ENCODE results near the gene FBF1.

The FBF1 gene

DNA sequence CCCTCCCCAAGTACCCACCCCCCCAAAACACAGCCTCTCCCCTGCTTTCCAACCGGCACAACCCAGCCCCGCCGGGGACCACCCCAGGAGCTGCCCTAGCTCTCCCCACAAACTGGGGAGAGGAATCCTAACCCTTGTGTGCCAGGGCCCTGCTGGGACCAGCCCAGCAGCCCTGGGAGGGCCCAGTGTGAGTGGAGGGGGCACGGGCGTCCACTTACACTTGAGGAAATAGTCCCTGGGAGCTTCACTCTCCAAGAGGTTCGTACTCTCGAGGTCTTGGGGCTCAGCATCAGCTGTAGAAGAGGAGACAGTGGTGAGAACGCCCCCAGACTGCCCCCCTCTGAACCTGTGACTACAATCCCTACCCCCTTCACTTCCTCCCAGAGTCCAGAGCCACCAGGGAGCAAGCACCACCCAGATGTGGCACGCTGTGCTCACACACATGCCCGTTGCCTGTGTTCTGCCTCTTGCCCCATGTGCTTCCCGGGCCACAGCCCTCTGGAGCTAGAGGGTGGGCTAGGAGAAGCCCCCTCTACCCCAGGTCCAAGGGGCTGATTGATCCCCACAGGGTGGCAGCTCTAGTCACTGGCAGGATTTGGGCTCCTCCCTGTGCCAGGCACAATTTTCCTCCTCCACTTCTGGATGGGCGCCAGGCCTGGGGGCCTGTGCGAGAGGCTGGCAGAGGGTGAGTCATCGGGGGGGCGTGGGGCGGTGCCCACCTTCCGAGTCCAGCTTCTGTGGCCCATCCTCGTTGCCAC is 65.5 kb downstream of the FBF1 start:
- Histone ChIP-seq H4K20me1 (ENCODE audit: insufficient read depth, low read length) (no peaks in the 10 kb centered on the region), H2AFZ (ENCODE audit: low read depth, low read length) (peak overlapping the region; percentile 88; the same call in 1 of the 2 replicates), H3K27me3 (ENCODE audit: low read depth, low read length) (peaks cover 2% of the 10 kb centered on the region; the same call in 1 of the 2 replicates), H3K4me1 (ENCODE audit: low read length) (peaks cover 25% of the 10 kb centered on the region), H3K9ac (ENCODE audit: low read length) (peak overlapping the region; percentile 87), H3K4me3 (ENCODE audit: low read length) (peak overlapping the region; percentile 92), H3K79me2 (ENCODE audit: low read length) (no peaks in the 10 kb centered on the region), H3K4me2 (ENCODE audit: low read length) (peak overlapping the region; percentile 88), H3K27ac (ENCODE audit: low read length) (peak overlapping the region; percentile 67), H3K36me3 (replicated peaks; ENCODE audit: low read depth, low read length) (no peaks in the 10 kb centered on the region), H3K9me3 (ENCODE audit: insufficient read depth, low read length) (no peaks in the 10 kb centered on the region)
- no peak for TF ChIP-seq CTCF (IDR thresholded peaks at IDR 0.05; ENCODE audit: low read depth, low read length)
- no peak for TF ChIP-seq EZH2phosphoT487 (IDR thresholded peaks at IDR 0.05; ENCODE audit: low read depth)

DNA sequence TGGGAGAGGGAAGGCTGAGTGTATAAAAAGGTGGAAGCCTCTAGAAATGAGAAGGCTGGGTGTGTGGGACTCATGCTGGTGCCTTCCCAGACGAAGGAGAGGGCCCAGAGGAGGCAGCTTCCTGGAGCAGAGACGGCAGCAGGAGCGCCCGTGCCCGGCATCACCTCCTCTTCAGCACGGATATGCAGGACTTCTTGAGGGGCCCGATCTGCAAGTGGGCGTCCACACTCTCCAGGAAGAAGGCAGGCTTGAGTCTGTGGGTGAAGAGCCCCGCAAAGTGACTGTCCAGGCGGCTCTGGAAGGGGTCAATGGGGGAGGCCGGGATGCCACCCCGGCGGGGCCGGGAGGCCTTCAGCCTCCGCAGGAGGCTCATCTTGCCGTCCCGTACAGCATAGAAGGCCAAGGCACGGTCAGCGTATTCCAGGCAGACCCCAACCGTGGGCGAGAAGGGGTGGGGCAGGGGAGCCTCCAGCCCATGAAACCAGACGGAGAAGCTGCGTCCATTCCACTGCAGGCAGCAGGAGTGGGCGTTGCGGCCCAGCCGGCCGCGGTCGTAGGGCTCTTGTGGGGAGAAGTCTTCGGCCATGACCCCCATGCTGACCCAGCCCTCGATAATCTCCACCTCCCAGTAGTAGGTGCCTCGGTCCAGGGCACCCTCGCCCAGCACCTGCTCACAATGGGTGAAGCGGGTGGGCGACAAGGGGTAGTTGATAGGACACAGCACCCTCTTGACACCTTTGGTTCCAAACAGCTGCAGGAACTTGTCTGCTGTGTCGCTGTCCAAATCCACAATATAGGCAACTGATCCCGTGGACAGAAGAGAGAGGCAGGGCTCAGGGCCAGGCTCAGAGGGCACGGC is 66.3 kb downstream of the FBF1 start:
- Histone ChIP-seq H3K27ac (ENCODE audit: low read length) (no peak overlapping the region), H3K4me2 (ENCODE audit: low read length) (no peak overlapping the region), H3K79me2 (ENCODE audit: low read length) (no peaks in the 10 kb centered on the region), H3K36me3 (replicated peaks; ENCODE audit: low read depth, low read length) (no peaks in the 10 kb centered on the region), H3K27me3 (ENCODE audit: low read depth, low read length) (no peaks in the 10 kb centered on the region), H3K4me3 (ENCODE audit: low read length) (no peak overlapping the region), H3K9me3 (ENCODE audit: insufficient read depth, low read length) (no peaks in the 10 kb centered on the region), H2AFZ (ENCODE audit: low read depth, low read length) (no peak overlapping the region), H4K20me1 (ENCODE audit: insufficient read depth, low read length) (no peaks in the 10 kb centered on the region), H3K4me1 (ENCODE audit: low read length) (peaks cover 26% of the 10 kb centered on the region), H3K9ac (ENCODE audit: low read length) (no peak overlapping the region)
- TF ChIP-seq CTCF (IDR thresholded peaks at IDR 0.05; ENCODE audit: low read depth, low read length) (no peak), EZH2phosphoT487 (IDR thresholded peaks at IDR 0.05; ENCODE audit: low read depth) (no peak)

DNA sequence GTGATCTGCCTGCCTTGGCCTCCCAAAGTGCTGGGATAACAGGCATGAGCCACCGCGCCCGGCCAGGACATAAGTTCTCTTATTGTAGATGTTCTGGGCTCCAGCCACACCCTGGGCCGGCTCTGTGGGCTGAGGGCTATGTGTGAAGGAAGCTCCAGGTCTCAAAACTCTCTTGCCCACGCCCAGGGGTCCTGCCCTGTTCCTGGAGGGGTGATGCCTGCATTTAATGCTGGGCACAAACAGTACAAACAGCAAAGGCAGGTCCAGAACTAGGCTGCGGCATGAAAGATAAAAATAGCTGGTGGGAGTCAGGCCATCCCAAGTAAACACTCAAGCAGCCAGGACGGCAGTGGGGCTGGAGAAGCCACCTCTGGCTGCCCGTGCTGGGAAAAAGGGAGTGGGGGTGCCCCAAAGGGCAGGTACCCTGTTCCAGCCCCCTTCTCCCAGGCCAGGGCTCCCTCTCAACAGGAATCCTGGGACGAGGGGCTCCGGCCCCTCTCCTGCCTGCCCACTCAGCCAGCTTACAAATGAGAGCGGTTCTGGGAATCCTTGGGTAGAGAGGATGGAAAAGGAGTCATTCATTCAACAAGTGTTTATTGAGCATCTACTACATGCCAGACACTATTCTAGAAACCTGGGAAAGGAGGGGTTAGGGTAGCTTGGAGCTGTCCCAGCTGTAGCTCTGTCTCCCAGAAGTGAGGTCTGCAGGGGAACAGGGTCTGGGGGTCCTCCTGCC is 67.1 kb downstream of the FBF1 start:
- Histone ChIP-seq H3K27ac (ENCODE audit: low read length) (no peak overlapping the region), H3K9me3 (ENCODE audit: insufficient read depth, low read length) (no peaks in the 10 kb centered on the region), H2AFZ (ENCODE audit: low read depth, low read length) (no peak overlapping the region), H3K27me3 (ENCODE audit: low read depth, low read length) (no peaks in the 10 kb centered on the region), H3K4me1 (ENCODE audit: low read length) (peaks cover 26% of the 10 kb centered on the region), H3K36me3 (replicated peaks; ENCODE audit: low read depth, low read length) (no peaks in the 10 kb centered on the region), H4K20me1 (ENCODE audit: insufficient read depth, low read length) (no peaks in the 10 kb centered on the region), H3K4me2 (ENCODE audit: low read length) (no peak overlapping the region), H3K9ac (ENCODE audit: low read length) (no peak overlapping the region), H3K79me2 (ENCODE audit: low read length) (no peaks in the 10 kb centered on the region), H3K4me3 (ENCODE audit: low read length) (no peak overlapping the region)
- TF ChIP-seq CTCF (IDR thresholded peaks at IDR 0.05; ENCODE audit: low read depth, low read length) (no peak), EZH2phosphoT487 (IDR thresholded peaks at IDR 0.05; ENCODE audit: low read depth) (no peak)

All from OCI-LY3 (cell line).